SIG-M5 treated with dmso at 0.1 percent for 504 hours (cell line): ENCODE measurements around the gene CYP2A6.
A peak's percentile ranks its signal among the peaks of the same experiment; 100 is the strongest.
"Not testable (repeated sequence)": the region's sequence is repeated elsewhere in the genome, so short reads cannot be mapped to it uniquely, and the experiment has no call there.

Experiments
- DNase-seq: peaks from one replicate; lab custom pipeline; 2025; ENCODE audit not compliant: unreplicated experiment; lab: John Stamatoyannopoulos, UW

The CYP2A6 gene

GRCh38 chr19:40846722-40847121 is 3.5 kb downstream of the CYP2A6 start:
- not testable (repeated sequence) for DNase-seq

- DNase-seq: not testable (repeated sequence)
These were observed 6.6 kb downstream of the CYP2A6 start for GRCh38 chr19:40843653-40844052.

DNA sequence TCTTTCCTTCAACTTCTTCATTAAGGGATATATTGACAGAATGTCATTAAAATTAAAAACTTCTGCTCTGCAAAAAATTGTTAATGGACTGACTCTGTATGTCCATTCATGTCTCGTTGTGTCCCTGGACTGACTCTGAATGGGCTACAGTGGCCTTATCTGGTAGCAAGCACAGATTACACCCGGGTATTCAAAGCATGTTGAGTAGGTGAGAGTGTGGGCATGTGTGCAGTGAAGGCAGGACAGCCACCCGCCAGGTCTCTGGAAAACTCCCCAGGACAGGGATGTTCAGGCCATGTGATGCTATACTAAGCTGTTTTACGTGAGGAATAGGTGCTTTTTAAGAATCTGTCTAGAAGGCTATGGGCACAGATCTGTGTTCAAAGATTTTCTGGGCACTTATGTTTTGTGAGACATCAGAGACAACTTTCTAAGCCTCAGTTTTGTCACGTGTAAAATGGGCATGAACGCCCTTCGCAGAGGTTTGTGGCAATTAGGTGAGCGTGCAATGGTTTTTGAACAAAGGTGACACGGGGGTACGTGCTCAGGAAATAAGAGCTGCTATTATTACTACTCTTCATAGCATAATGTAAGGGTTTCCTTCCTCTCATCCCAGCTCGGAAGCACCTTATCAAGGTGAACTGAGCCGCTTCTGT is 7.1 kb downstream of the CYP2A6 start:
- DNase-seq: not testable (repeated sequence)

- DNase-seq: not testable (repeated sequence)
These were observed 8.2 kb downstream of the CYP2A6 start for GRCh38 chr19:40842012-40842411.

GRCh38 chr19:40838477-40838876 is 11.8 kb downstream of the CYP2A6 start:
- not testable (repeated sequence) for DNase-seq

GRCh38 chr19:40836754-40837429 is 13.4 kb downstream of the CYP2A6 start:
- DNase-seq: no peak

DNA sequence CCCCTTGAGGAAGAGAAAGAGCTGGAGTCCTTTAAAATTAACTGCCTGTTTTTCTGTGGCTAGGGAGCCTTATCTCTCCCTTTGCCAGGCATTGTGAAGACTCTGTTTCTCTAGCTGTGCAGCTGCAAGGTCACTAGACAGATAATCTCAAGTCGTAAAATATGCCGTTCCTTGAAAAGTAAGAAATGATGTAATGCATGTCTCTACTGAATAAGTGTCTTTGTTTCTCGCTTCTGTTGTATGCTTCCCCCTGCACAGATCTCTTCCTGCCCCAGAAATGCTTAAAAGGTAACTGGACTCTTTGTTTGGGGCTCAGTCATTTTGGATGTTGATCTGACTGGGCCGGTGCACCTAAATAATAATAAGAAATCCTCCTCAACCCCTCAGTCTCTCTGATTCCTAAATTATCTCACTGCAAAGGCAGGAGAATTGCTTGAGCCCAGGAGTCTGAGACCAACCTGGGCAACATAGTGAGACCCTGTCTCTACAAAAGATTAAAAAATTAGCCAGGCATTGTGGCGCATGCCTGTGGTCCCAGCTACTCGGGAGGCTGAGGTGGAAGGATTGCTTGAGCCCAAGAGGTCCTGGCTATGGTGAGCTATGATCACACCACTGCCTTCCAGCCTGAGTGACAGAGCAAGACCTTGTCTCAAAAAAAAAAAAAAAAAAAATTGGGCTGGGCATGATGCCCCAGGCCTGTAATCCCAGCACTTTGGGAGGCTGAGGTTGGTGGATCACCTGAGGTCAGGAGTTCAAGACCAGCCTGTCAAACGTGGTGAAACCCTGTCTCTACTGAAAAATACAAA is 16.3 kb downstream of the CYP2A6 start:
- not testable (repeated sequence) for DNase-seq

DNA sequence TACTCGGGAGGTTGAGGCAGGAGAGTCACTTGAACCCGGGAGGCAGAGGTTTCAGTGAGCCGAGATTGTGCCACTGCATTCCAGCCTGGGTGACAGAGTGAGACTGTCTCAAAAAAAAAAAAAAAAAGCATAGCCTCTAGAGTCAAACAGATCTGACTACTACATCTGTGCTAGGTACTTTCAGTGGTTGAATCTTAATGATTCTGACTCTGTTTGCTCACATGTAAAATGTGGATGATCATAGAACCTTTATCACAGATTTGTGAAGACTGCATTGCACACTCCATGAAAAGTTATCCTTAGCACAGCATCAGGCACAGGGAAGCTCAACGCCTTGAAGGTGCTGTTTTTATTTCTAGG is 17.8 kb downstream of the CYP2A6 start:
- DNase-seq: not testable (repeated sequence)

GRCh38 chr19:40831502-40832430 is 18.5 kb downstream of the CYP2A6 start:
- peak; percentile 87 for DNase-seq

DNA sequence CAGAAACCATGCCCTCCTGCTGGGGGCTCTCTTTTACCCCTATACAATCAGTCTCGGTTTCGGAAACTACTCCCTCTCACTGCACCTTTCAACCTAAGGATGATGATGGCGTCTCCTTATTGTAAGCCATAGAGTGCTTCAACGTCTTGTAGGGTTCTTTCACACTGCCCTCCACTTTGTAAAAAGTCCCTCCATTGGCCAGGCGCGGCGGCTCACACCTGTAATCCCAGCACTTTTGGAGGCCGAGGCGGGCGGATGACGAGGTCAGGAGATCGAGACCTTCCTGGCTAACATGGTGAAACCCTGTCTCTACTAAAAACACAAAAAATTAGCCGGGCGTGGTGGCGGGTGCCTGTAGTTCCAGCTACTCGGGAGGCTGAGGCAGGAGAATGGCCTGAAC is 19.5 kb downstream of the CYP2A6 start:
- not testable (repeated sequence) for DNase-seq

- no peak for DNase-seq
These were observed 21.0 kb downstream of the CYP2A6 start for GRCh38 chr19:40829205-40829604.

GRCh38 chr19:40827386-40828247 is 22.6 kb downstream of the CYP2A6 start:
- no peak for DNase-seq

- not testable (repeated sequence) for DNase-seq
These were observed 23.4 kb downstream of the CYP2A6 start for GRCh38 chr19:40826699-40827385.

- DNase-seq: not testable (repeated sequence)
These were observed 23.9 kb downstream of the CYP2A6 start for GRCh38 chr19:40826312-40826698.

- not testable (repeated sequence) for DNase-seq
These were observed 24.7 kb downstream of the CYP2A6 start for GRCh38 chr19:40825460-40826095.

DNA sequence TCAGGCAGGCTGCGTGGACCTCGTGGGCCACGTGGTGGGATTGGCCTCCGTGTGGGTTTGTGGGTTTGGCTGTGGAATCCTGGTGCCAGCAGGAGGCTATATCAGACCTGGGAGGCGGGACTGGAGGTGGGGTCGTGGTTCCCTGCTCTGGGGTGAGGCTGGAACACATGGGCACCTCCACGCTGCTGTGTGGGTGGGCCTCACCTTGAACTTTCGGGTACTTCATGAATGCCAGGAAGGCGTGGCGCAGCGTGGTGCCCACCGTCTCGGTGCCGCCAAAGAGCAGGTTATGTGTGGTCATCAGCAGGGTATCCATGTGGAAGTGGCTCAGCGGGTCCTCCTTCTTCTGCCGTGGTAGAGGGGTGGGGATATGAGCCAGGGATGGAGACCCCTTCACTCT is 25.3 kb downstream of the CYP2A6 start:
- not testable (repeated sequence) for DNase-seq

GRCh38 chr19:40822704-40823553 is 27.3 kb downstream of the CYP2A6 start:
- peak; percentile 75 for DNase-seq

DNA sequence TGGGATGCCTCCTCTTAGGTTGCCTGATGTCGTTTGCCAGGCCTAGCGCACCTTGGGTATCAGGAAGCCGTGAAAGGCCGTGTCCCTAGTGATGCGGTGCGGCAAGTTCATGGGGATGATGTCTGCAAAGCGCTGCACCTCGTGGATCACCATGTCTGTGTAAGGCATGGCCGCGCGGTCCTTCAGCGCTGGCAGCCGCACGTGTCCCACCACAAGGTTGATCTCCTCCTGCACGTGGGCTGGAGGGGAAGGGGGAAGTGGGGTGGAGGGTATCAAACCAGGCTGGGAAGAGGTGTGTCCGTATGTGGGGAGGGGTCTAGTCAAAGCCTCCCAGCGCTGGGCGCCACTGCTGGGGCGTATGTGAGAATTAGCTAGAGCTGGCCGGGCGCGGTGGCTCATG is 28.1 kb downstream of the CYP2A6 start:
- no peak for DNase-seq
